ENCODE data around the gene UBE2K.
"Not testable (repeated sequence)": the region's sequence is repeated elsewhere in the genome, so short reads cannot be mapped to it uniquely, and the experiment has no call there.

UBE2K gene

GRCh38 chr4:39697740-39698423 is at the start of gene UBE2K:
UBE2K (plus strand) TSS chr4:39698136; CDS start chr4:39698328, 192 bp downstream.
- DNase-seq: peak; percentile 95

- DNase-seq: no peak
Measured at GRCh38 chr4:39648213-39648612, 49.7 kb upstream of the UBE2K start.

GRCh38 chr4:39648827-39649558 is 48.9 kb upstream of the UBE2K start:
- no peak for DNase-seq

GRCh38 chr4:39649639-39650265 is 48.2 kb upstream of the UBE2K start:
- no peak for DNase-seq

- DNase-seq: not testable (repeated sequence)
Measured at GRCh38 chr4:39651586-39651985, 46.4 kb upstream of the UBE2K start.

- DNase-seq: no peak
Measured at GRCh38 chr4:39655211-39655610, 42.7 kb upstream of the UBE2K start.

- no peak for DNase-seq
Measured at GRCh38 chr4:39655876-39656275, 42.1 kb upstream of the UBE2K start.

GRCh38 chr4:39656638-39657037 is 41.3 kb upstream of the UBE2K start:
- DNase-seq: not testable (repeated sequence)

- no peak for DNase-seq
Measured at GRCh38 chr4:39657465-39657864, 40.5 kb upstream of the UBE2K start.

GRCh38 chr4:39658756-39659155 is 39.2 kb upstream of the UBE2K start:
- DNase-seq: no peak

GRCh38 chr4:39660045-39660444 is 37.9 kb upstream of the UBE2K start:
- no peak for DNase-seq

GRCh38 chr4:39660757-39661156 is 37.2 kb upstream of the UBE2K start:
- no peak for DNase-seq

GRCh38 chr4:39662683-39663082 is 35.3 kb upstream of the UBE2K start:
- no peak for DNase-seq

- no peak for DNase-seq
Measured at GRCh38 chr4:39664828-39665731, 32.9 kb upstream of the UBE2K start.

- no peak for DNase-seq
Measured at GRCh38 chr4:39667706-39668105, 30.2 kb upstream of the UBE2K start.

GRCh38 chr4:39668887-39669286 is 29.0 kb upstream of the UBE2K start:
- DNase-seq: no peak

GRCh38 chr4:39670296-39670695 is 27.6 kb upstream of the UBE2K start:
- not testable (repeated sequence) for DNase-seq

GRCh38 chr4:39675681-39676080 is 22.3 kb upstream of the UBE2K start:
- DNase-seq: not testable (repeated sequence)

GRCh38 chr4:39681003-39681402 is 16.9 kb upstream of the UBE2K start:
- DNase-seq: not testable (repeated sequence)

GRCh38 chr4:39682138-39682537 is 15.8 kb upstream of the UBE2K start:
- DNase-seq: no peak

- no peak for DNase-seq
Measured at GRCh38 chr4:39685990-39686389, 11.9 kb upstream of the UBE2K start.

GRCh38 chr4:39687014-39687413 is 10.9 kb upstream of the UBE2K start:
- no peak for DNase-seq

GRCh38 chr4:39689970-39690369 is 8.0 kb upstream of the UBE2K start:
- no peak for DNase-seq

Data from hematopoietic multipotent progenitor cell treated with erythropoietin and hydrocortisone succinate and interleukin-3 and kit ligand, for 4 days (in vitro differentiated cells).